ENCODE results near the gene SUDS3. TPM values are rescaled to one million over a fixed set of nuclear protein-coding genes. Genes with fewer than 3 reads are reported as not detected.
"Not testable (repeated sequence)": the region's sequence is repeated elsewhere in the genome, so short reads cannot be mapped to it uniquely, and the experiment has no call there.

Gene SUDS3
- total RNA-seq, 1 donor from 2014 or later: 42.1 TPM

- peaks cover 34% of the 10 kb centered on the region for H3K36me3 Mint-ChIP-seq
- H3K9me3 Mint-ChIP-seq: no peaks in the 10 kb centered on the region
- no peaks in the 10 kb centered on the region for H3K27me3 Mint-ChIP-seq
- no peak overlapping the region for H3K4me3 Mint-ChIP-seq
- H3K27ac Mint-ChIP-seq: no peak overlapping the region
- no peak for DNase-seq (ENCODE audit: extremely low spot score, unreplicated experiment)
- peaks cover 4% of the 10 kb centered on the region for H3K4me1 Mint-ChIP-seq (ENCODE audit: unreplicated experiment)
- TF ChIP-seq CTCF (conservative IDR thresholded peaks at IDR 0.05): no peak
Observed at GRCh38 chr12:118402251-118402650, 25.9 kb downstream of the SUDS3 start.

GRCh38 chr12:118404876-118405521, 28.6 kb downstream of the SUDS3 start:
- Mint-ChIP-seq H3K27me3 (no peaks in the 10 kb centered on the region), H3K9me3 (no peaks in the 10 kb centered on the region), H3K27ac (no peak overlapping the region), H3K4me1 (ENCODE audit: unreplicated experiment) (peaks cover 4% of the 10 kb centered on the region), H3K36me3 (peaks cover 32% of the 10 kb centered on the region), H3K4me3 (no peak overlapping the region)
- peak; percentile 92 for TF ChIP-seq CTCF (conservative IDR thresholded peaks at IDR 0.05)
- DNase-seq (ENCODE audit: extremely low spot score, unreplicated experiment): no peak

- not testable (repeated sequence) for H3K4me3 Mint-ChIP-seq; H3K4me1 Mint-ChIP-seq (ENCODE audit: unreplicated experiment); H3K9me3 Mint-ChIP-seq; H3K27me3 Mint-ChIP-seq; H3K27ac Mint-ChIP-seq; DNase-seq (ENCODE audit: extremely low spot score, unreplicated experiment)
- peaks cover 30% of the 10 kb centered on the region for H3K36me3 Mint-ChIP-seq
Observed at GRCh38 chr12:118408241-118408640, 31.9 kb downstream of the SUDS3 start.

GRCh38 chr12:118409834-118410233, 33.5 kb downstream of the SUDS3 start:
- H3K9me3 Mint-ChIP-seq: no peaks in the 10 kb centered on the region
- no peak for TF ChIP-seq CTCF (conservative IDR thresholded peaks at IDR 0.05)
- no peak overlapping the region for H3K4me3 Mint-ChIP-seq
- no peak overlapping the region for H3K27ac Mint-ChIP-seq
- H3K36me3 Mint-ChIP-seq: peaks cover 38% of the 10 kb centered on the region
- DNase-seq (ENCODE audit: extremely low spot score, unreplicated experiment): no peak
- H3K27me3 Mint-ChIP-seq: no peaks in the 10 kb centered on the region
- H3K4me1 Mint-ChIP-seq (ENCODE audit: unreplicated experiment): peaks cover 3% of the 10 kb centered on the region

- H3K4me3 Mint-ChIP-seq: no peak overlapping the region
- TF ChIP-seq CTCF (conservative IDR thresholded peaks at IDR 0.05): no peak
- no peak for DNase-seq (ENCODE audit: extremely low spot score, unreplicated experiment)
- peaks cover 47% of the 10 kb centered on the region for H3K36me3 Mint-ChIP-seq
- no peak overlapping the region for H3K27ac Mint-ChIP-seq
- no peaks in the 10 kb centered on the region for H3K4me1 Mint-ChIP-seq (ENCODE audit: unreplicated experiment)
- no peaks in the 10 kb centered on the region for H3K9me3 Mint-ChIP-seq
- no peaks in the 10 kb centered on the region for H3K27me3 Mint-ChIP-seq
Observed at GRCh38 chr12:118417942-118418341, 41.6 kb downstream of the SUDS3 start.

GRCh38 chr12:118418385-118419057, 42.2 kb downstream of the SUDS3 start:
- H3K27me3 Mint-ChIP-seq: no peaks in the 10 kb centered on the region
- no peak overlapping the region for H3K4me3 Mint-ChIP-seq
- no peak for TF ChIP-seq CTCF (conservative IDR thresholded peaks at IDR 0.05)
- no peaks in the 10 kb centered on the region for H3K4me1 Mint-ChIP-seq (ENCODE audit: unreplicated experiment)
- no peak for DNase-seq (ENCODE audit: extremely low spot score, unreplicated experiment)
- peaks cover 43% of the 10 kb centered on the region for H3K36me3 Mint-ChIP-seq
- no peak overlapping the region for H3K27ac Mint-ChIP-seq
- no peaks in the 10 kb centered on the region for H3K9me3 Mint-ChIP-seq
